ENCODE measurements around the gene FAM167B.

GRCh38 chr1:32272557-32273390, 25.8 kb downstream of the FAM167B start:
- TF ChIP-seq CTCF (IDR thresholded peaks at IDR 0.05) = no peak
- TF ChIP-seq POLR2A (IDR thresholded peaks at IDR 0.05; ENCODE audit: low read depth) = no peak
